ENCODE results near the gene CDHR5. TPM values are rescaled to one million over a fixed set of nuclear protein-coding genes. Genes with fewer than 3 reads are reported as not detected.

The CDHR5 gene
- total and polyA plus RNA-seq, 9 of the 15 experiments (the other 6 are each of a cell fraction or from before 2014, with no cell fraction given) = 0.16 TPM; not detected in 8

DNA sequence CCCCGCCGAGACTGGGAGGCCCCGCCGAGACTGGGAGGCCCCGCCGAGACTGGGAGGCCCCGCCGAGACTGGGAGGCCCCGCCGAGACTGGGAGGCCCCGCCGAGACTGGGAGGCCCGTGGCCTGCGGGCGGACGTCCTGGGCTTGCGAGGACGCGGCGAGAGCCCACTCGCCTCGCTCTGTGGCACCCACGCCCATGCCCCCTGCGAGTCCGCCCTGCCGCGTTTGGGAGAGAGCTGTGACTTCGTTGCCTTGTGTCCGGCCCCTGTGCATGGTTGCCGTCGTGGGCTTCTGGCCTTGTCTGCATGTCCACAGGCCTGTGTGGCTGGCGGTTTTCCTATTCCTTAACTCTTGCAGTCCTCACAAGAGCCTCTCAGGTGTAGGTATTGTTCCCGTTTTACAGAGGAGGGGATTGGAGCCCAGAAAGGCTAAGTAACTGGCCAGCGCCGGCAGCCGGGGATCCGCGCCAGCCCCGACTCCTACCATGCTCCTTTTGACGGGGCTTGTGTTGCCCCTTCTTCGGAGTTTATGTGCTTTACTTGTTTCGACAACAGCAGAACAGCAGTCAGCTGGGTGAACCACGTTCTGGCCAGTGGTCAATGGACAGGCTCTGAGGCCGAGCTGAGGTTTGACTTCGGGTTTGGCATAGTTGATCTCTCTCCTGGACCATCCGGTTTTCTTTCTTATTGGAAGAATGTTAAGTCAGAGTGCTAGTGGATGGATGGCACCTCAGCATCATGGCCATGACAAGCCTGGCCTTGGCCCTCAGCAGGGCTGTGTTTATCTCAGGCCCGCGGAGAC, 47.7 kb downstream of the CDHR5 start (continued):
- TF ChIP-seq SAP30 (IDR thresholded peaks at IDR 0.05; ENCODE audit: borderline replicate concordance, insufficient read depth, low read depth, low read length, poor library complexity, severe bottlenecking) = peak; percentile 55
- TF ChIP-seq WHSC1 (IDR thresholded peaks at IDR 0.05; ENCODE audit: low read length) = no peak
- TF ChIP-seq PTTG1 (tag; IDR thresholded peaks at IDR 0.05; ENCODE audit: low read depth) = no peak
- TF ChIP-seq, protein P1, sequence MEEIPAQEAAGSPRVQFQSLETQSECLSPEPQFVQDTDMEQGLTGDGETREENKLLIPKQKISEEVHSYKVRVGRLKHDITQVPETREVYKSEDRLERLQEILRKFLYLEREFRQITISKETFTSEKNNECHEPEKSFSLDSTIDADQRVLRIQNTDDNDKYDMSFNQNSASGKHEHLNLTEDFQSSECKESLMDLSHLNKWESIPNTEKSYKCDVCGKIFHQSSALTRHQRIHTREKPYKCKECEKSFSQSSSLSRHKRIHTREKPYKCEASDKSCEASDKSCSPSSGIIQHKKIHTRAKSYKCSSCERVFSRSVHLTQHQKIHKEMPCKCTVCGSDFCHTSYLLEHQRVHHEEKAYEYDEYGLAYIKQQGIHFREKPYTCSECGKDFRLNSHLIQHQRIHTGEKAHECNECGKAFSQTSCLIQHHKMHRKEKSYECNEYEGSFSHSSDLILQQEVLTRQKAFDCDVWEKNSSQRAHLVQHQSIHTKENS (CRISPR knock-in tag; IDR thresholded peaks at IDR 0.05) = no peak
- no peak for TF ChIP-seq KLF10 (CRISPR knock-in tag; IDR thresholded peaks at IDR 0.05)
- TF ChIP-seq ZNF586 (CRISPR knock-in tag; conservative IDR thresholded peaks at IDR 0.05) = no peak
- TF ChIP-seq ZNF695 (CRISPR knock-in tag; IDR thresholded peaks at IDR 0.05) = no peak
